ENCODE measurements around the gene STRIT1.

The STRIT1 gene

DNA sequence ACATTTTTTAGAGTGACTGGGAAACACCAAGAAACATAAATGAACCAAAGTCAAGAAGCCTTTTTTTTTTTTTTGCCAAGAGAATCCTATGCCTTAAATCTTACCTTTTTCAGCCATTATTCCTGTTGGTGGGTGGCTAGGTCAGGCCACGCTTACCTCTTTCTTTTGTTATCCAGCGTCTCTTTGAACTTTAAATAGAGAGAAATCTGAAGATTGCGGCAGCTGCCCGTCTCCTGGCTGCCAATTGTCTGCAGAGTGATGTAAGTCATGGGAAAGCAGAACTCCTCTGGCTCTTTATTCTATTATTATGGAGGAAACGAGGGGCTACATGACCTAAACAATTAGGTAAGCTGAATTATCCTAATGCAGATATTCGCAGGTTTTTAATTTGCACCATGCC lies at the start of gene STRIT1:
TSS of gene STRIT1 (minus strand) at position 168 of the 400 bp plus-strand sequence.
- DNase-seq (ENCODE audit: low read depth) = no peak
- TF ChIP-seq, protein P1, sequence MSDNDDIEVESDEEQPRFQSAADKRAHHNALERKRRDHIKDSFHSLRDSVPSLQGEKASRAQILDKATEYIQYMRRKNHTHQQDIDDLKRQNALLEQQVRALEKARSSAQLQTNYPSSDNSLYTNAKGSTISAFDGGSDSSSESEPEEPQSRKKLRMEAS (IDR thresholded peaks at IDR 0.05; ENCODE audit: low read depth, low read length) = no peak
- TF ChIP-seq MYC (IDR thresholded peaks at IDR 0.05; ENCODE audit: low read depth, low read length) (no peak), POLR2A (IDR thresholded peaks at IDR 0.05; ENCODE audit: extremely low read depth, insufficient read length) (no peak)
- TF ChIP-seq, protein P2, sequence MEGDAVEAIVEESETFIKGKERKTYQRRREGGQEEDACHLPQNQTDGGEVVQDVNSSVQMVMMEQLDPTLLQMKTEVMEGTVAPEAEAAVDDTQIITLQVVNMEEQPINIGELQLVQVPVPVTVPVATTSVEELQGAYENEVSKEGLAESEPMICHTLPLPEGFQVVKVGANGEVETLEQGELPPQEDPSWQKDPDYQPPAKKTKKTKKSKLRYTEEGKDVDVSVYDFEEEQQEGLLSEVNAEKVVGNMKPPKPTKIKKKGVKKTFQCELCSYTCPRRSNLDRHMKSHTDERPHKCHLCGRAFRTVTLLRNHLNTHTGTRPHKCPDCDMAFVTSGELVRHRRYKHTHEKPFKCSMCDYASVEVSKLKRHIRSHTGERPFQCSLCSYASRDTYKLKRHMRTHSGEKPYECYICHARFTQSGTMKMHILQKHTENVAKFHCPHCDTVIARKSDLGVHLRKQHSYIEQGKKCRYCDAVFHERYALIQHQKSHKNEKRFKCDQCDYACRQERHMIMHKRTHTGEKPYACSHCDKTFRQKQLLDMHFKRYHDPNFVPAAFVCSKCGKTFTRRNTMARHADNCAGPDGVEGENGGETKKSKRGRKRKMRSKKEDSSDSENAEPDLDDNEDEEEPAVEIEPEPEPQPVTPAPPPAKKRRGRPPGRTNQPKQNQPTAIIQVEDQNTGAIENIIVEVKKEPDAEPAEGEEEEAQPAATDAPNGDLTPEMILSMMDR (IDR thresholded peaks at IDR 0.05; ENCODE audit: low read depth, low read length) = no peak
- H3K4me3 ChIP-seq (ENCODE audit: low read depth, low read length) = no peak within 1 kb of the TSS

DNA sequence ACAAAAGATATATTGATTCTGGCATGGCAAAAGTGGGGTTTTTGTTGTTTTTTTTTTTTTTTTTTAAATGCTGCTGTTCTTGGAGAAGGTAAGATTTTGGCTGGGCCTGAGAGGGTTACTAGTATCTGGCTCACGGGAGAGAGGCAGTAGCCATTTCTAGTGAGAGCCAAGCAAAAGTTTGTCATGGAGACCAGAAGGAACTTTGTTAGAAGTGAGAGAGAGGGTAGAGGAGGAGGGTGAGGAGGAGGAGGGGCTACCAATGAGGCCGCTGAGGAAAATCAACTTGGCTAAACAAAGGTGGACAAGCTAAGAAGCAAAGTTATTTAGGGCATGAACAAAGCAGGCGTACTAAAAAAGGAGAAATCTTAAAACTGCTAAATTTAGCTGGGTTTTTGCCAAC lies 48.9 kb upstream of the STRIT1 start:
- TF ChIP-seq, protein P1 (IDR thresholded peaks at IDR 0.05; ENCODE audit: low read depth, low read length) = no peak
- TF ChIP-seq, protein P2 (IDR thresholded peaks at IDR 0.05; ENCODE audit: low read depth, low read length) = no peak
- TF ChIP-seq POLR2A (IDR thresholded peaks at IDR 0.05; ENCODE audit: extremely low read depth, insufficient read length) = no peak
- TF ChIP-seq MYC (IDR thresholded peaks at IDR 0.05; ENCODE audit: low read depth, low read length) = no peak
- DNase-seq (ENCODE audit: low read depth) = no peak
- no peak overlapping the region for H3K4me3 ChIP-seq (ENCODE audit: low read depth, low read length)

DNA sequence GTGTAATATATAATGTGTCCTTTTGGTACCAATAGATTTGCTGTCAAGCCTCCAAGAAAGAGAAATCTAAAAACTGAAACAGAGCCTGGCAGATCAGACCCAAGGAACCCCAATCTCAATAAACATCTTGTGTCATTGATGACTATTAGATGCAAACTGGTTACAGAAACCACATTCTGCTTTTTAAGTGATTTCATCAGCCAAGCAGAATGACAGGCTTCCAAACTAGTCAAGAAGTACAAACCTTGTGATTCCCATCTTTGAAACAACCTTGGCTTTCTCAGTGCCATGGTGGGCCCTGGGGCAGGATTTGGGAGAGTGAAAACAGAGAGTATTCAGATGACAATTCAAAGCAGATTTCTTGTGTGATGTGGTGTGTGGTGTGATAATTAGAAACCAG lies 45.6 kb upstream of the STRIT1 start:
- TF ChIP-seq MYC (IDR thresholded peaks at IDR 0.05; ENCODE audit: low read depth, low read length) (no peak), POLR2A (IDR thresholded peaks at IDR 0.05; ENCODE audit: extremely low read depth, insufficient read length) (no peak)
- TF ChIP-seq, protein P2 (IDR thresholded peaks at IDR 0.05; ENCODE audit: low read depth, low read length) = no peak
- TF ChIP-seq, protein P1 (IDR thresholded peaks at IDR 0.05; ENCODE audit: low read depth, low read length) = no peak
- no peak for DNase-seq (ENCODE audit: low read depth)
- no peak overlapping the region for H3K4me3 ChIP-seq (ENCODE audit: low read depth, low read length)

DNA sequence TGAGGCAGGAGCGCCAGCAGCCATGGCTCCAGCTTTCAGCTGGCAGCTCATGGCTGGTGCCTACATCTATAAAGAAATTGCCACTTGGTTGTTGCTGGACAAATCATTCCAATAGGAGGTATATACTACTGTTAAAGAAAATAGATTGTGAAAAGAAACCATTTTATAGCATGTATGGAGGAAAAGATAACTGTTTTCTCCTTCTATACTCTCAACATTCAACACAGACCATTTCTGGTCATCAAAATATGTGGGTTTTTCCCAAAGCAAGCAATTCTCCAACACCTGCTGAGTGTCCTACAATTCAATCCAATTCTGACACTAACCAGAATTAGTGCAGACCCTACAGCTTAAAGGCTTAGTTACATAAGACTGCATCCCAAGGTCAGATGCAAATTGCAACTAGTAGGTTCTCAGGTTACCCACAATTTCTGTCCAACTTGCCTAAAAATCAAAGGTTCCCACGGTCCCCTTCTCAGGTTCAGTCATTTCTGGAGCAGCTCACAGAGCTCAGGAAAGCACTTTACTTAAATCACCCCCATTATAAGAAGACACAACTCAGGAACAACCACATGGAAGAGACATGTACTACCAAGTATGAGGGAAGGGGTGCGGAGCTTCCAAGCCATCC lies 42.4 kb upstream of the STRIT1 start:
- no peak for DNase-seq (ENCODE audit: low read depth)
- no peak overlapping the region for H3K4me3 ChIP-seq (ENCODE audit: low read depth, low read length)
- no peak for TF ChIP-seq MYC (IDR thresholded peaks at IDR 0.05; ENCODE audit: low read depth, low read length)
- TF ChIP-seq, protein P2 (IDR thresholded peaks at IDR 0.05; ENCODE audit: low read depth, low read length) = no peak
- TF ChIP-seq POLR2A (IDR thresholded peaks at IDR 0.05; ENCODE audit: extremely low read depth, insufficient read length) = no peak
- TF ChIP-seq, protein P1 (IDR thresholded peaks at IDR 0.05; ENCODE audit: low read depth, low read length) = no peak

DNA sequence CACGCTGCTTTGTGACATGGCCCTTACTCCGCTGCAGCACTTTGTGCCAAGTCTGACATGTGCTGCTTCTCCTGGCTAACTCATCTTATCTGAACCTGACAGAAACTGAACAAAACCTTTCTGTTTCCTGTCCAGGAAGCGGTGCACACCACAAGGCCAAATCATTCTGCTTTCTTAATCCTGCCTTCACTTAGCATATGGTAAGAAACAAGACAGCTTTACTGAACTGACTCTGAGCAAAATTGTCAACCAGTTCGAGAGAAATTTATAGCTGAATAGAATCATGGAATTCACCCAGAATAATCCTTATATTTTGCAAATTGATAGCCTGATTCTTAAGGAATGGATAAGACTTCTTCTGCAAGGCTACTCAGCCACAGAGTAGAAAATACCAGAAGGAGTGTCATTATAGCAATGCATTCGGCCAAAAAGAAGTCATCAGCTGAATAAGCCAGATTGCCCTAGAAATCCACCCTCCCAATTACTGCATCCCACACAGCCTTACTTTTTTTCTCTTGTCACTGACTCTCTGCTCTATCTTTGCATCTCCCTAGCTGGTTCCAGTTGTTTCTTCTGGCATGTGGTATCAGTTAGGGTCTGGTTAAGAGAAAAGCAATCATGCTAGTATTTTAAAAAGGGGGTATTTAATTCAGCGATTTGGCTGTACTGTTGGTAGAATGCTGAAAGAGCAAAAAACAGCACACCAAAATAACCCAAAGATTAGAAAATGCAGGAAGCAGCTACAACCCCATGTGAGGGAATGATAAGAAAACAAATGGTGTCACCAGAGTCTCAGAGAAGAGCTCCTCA lies 41.6 kb upstream of the STRIT1 start:
- peak; percentile 74 for DNase-seq (ENCODE audit: low read depth)
- no peak overlapping the region for H3K4me3 ChIP-seq (ENCODE audit: low read depth, low read length)
- TF ChIP-seq, protein P2 (IDR thresholded peaks at IDR 0.05; ENCODE audit: low read depth, low read length) = no peak
- TF ChIP-seq, protein P1 (IDR thresholded peaks at IDR 0.05; ENCODE audit: low read depth, low read length) = peak; percentile 93
- peak; percentile 96 for TF ChIP-seq MYC (IDR thresholded peaks at IDR 0.05; ENCODE audit: low read depth, low read length)

Measured in NB4 (cell line).